BE2C (cell line): ENCODE measurements around the gene MAP2K5.

Experiments used
- DNase-seq: peaks from one replicate; pipeline ENCODE4 v3.0.0-alpha.2; 2020
- H3K27me3 ChIP-seq: fragments of 250-450 bp; sonication (Bioruptor Pico); 2 replicates; pipeline ENCODE4 v1.5.1; 2020; ENCODE audit warnings: mild to moderate bottlenecking
- H3K36me3 ChIP-seq: fragments of 250-450 bp; sonication (Bioruptor Pico); 2 replicates; pipeline ENCODE4 v1.5.1; 2020; ENCODE audit warnings: mild to moderate bottlenecking
- H3K4me1 ChIP-seq: fragments of 250-450 bp; sonication (Bioruptor Pico); 2 replicates; pipeline ENCODE4 v1.5.1; 2020
- H3K4me3 ChIP-seq: 2 replicates; pipeline ENCODE4 v1.5.1; 2011; ENCODE audit warnings: low read depth, low read length
- H3K9me3 ChIP-seq: fragments of 250-450 bp; sonication (Bioruptor Pico); 2 replicates; pipeline ENCODE4 v1.5.1; 2020
- TF ChIP-seq, protein P1 (sequence below): IDR thresholded peaks from 2 replicates; pipeline ENCODE4 v1.5.1; 2012; ENCODE audit warnings: mild to moderate bottlenecking, low read depth, low read length

The MAP2K5 gene

DNA sequence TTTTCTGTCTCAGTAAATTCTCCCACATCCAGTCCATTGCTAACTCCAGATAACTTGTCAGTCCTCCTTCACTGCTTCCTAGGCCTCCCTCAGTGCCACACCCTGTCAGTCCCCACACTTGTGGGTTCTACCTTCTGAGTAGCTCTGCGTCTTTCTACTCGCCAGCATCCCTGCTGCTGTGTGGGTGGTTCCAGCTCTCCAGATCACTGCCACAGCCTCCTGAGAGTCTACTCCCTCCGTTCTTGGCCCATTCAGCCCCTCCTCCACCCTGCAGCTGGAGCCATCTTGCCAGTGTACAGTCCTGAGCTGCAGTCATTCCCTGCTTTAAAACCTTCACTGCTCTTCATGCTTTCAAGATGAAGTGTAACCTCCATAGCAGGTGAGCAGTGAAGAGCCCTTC, 45.3 kb downstream of the MAP2K5 start:
- Histone ChIP-seq H3K4me3 (no peak overlapping the region), H3K9me3 (no peaks in the 10 kb centered on the region), H3K27me3 (no peaks in the 10 kb centered on the region), H3K4me1 (no peaks in the 10 kb centered on the region; the same call in 1 of the 2 replicates), H3K36me3 (no peaks in the 10 kb centered on the region)
- DNase-seq, result no peak
- TF ChIP-seq, protein P1, sequence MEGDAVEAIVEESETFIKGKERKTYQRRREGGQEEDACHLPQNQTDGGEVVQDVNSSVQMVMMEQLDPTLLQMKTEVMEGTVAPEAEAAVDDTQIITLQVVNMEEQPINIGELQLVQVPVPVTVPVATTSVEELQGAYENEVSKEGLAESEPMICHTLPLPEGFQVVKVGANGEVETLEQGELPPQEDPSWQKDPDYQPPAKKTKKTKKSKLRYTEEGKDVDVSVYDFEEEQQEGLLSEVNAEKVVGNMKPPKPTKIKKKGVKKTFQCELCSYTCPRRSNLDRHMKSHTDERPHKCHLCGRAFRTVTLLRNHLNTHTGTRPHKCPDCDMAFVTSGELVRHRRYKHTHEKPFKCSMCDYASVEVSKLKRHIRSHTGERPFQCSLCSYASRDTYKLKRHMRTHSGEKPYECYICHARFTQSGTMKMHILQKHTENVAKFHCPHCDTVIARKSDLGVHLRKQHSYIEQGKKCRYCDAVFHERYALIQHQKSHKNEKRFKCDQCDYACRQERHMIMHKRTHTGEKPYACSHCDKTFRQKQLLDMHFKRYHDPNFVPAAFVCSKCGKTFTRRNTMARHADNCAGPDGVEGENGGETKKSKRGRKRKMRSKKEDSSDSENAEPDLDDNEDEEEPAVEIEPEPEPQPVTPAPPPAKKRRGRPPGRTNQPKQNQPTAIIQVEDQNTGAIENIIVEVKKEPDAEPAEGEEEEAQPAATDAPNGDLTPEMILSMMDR, result no peak

DNA sequence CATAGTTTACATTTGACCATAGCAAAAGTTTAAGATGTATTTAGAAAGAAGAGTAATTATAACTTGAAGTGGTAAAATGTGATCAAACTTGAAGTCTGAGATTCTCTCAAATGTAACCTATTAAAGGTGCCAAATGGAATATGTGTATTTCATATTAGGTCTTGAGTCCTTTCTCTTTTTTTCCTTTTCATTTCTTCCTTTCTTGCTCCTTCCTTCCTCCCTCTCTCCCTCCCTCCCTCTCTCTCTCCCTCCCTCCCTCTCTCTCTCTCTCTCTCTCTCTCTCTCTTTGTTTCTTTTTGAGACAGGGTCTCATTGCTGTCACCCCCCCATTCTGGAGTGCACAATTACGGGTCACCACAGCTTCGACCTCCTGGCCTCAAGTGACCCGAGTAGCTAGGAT, 47.7 kb downstream of the MAP2K5 start:
- TF ChIP-seq, protein P1, result no peak
- Histone ChIP-seq H3K4me1 (no peaks in the 10 kb centered on the region; the same call in 1 of the 2 replicates), H3K27me3 (no peaks in the 10 kb centered on the region), H3K4me3 (no peak overlapping the region), H3K9me3 (no peaks in the 10 kb centered on the region), H3K36me3 (no peaks in the 10 kb centered on the region)
- no peak for DNase-seq

DNA sequence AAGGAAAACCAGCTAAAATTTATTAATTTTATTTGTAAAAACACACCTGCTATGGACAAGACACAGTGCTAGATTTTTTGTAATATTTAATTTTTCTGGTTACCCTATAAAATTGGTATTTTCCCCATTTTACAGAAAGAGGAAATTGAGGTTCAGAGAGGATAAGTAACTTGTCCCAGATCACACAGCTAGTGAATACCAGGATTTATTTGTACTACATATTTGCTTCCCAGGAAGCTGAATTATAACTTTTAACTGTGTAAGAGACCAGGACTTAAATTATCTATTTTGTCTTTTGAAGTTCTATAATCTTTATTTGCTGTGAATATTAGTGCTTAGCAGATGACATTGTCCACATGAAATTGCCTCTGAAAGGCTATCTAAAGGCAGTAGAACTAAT, 49.7 kb downstream of the MAP2K5 start:
- H3K27me3 ChIP-seq, result no peaks in the 10 kb centered on the region
- H3K4me3 ChIP-seq, result no peak overlapping the region
- TF ChIP-seq, protein P1, result no peak
- no peaks in the 10 kb centered on the region for H3K9me3 ChIP-seq
- DNase-seq, result no peak
- H3K36me3 ChIP-seq, result no peaks in the 10 kb centered on the region
- no peaks in the 10 kb centered on the region for H3K4me1 ChIP-seq

DNA sequence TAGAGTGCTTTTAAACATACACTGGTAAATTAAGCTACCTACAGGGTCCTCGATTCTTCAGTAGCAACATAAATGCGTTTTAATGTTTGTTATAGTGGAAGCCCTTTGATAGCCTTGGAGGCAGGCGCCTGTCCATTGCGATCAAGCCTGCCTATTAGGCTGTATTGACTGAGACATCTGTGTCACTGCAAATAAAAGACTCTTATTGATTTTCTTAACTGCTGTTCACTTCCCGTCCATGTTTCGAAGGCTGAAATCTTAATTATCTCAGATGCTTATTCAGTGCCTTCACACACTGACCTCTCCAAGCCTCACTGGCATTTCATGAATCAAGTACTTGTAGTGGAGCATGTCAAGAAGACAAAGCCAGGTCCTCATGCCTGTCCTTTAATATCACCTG, 51.1 kb downstream of the MAP2K5 start:
- H3K4me3 ChIP-seq, result no peak overlapping the region
- no peaks in the 10 kb centered on the region for H3K27me3 ChIP-seq
- DNase-seq, result no peak
- no peaks in the 10 kb centered on the region for H3K36me3 ChIP-seq
- no peaks in the 10 kb centered on the region for H3K4me1 ChIP-seq
- TF ChIP-seq, protein P1, result no peak
- no peaks in the 10 kb centered on the region for H3K9me3 ChIP-seq

DNA sequence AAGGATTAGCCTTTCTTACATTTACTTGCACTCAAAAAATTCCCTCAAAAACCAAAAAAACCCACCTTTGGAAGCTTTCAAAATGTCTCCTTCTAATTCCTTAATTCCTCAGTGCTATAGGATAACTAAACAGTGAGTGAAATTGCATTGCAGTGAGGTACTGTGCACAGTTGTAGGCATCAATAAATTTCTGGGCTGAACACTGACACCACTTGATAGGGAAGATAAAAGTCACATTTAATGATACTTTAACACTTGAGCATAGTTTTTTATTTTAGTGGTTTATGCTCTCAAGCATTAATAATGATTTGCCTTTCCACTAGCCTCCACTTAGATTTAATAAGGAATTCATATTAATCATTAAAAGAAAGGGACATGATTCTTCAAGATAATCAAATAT, 52.3 kb downstream of the MAP2K5 start:
- no peaks in the 10 kb centered on the region for H3K4me1 ChIP-seq
- H3K27me3 ChIP-seq, result no peaks in the 10 kb centered on the region
- no peaks in the 10 kb centered on the region for H3K9me3 ChIP-seq
- no peak for DNase-seq
- no peak overlapping the region for H3K4me3 ChIP-seq
- H3K36me3 ChIP-seq, result no peaks in the 10 kb centered on the region
- TF ChIP-seq, protein P1, result no peak

DNA sequence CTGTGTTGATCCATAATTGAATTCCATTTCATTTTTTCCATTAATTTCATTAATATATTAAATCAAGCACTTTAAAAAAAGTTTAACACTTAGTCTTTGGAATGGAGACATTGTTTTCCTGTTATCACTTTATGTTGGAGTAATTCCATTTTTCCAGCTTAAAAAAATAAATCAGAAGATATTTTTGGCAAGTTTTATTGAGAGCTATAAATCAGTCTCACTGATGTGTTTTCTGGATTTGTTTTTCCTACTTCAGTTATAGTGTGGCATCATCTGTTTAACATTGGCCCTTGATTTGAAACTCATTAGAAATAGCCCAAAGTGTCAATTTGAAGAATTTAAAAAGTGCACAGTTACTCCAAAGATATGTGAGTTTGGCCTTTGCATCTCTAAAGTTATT, 53.1 kb downstream of the MAP2K5 start:
- TF ChIP-seq, protein P1, result no peak
- H3K27me3 ChIP-seq, result no peaks in the 10 kb centered on the region
- H3K9me3 ChIP-seq, result no peaks in the 10 kb centered on the region
- no peak overlapping the region for H3K4me3 ChIP-seq
- H3K36me3 ChIP-seq, result no peaks in the 10 kb centered on the region
- DNase-seq, result no peak
- H3K4me1 ChIP-seq, result no peaks in the 10 kb centered on the region
